ENCODE data around the gene SARM1.
A peak's percentile ranks its signal among the peaks of the same experiment; 100 is the strongest.

The SARM1 gene

DNA sequence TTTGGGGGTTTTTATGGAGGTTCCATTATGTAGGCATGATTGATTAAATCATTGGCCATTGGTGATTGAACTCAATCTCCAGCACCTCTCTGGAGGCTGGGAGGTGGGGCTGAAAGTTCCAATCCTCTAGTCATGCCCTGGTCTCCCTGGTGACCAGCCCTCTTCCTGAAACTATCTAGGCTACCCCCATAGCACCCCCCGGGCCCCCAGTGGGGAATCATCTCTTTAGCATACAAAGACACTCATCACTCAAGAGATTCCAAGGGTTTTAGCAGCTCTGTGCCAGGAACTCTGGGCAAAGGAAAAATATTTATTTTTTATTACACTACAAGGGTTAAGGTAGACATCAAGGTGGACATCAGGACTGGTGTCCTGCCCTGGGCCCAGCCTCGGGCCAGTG, 23.9 kb downstream of the SARM1 start:
- Histone ChIP-seq H3K27me3 (ENCODE audit: control insufficient read depth in 3 of 3, insufficient read depth in 3 of 3, low read depth in 1 of 3, low read length in 3 of 3) (no peaks in the 10 kb centered on the region), H3K79me1 (ENCODE audit: low read depth, low read length) (no peaks in the 10 kb centered on the region), H3K36me3 (replicated peaks in 1 of 2; ENCODE audit: control insufficient read depth in 2 of 2, insufficient read depth in 2 of 2, low read length in 2 of 2) (peaks cover 10 to 88% of the 10 kb centered on the region in 2 donors), H4K8ac (ENCODE audit: low read depth, low read length) (no peak overlapping the region), H3K27ac (replicated peaks; ENCODE audit: low read length) (no peak overlapping the region), H2BK120ac (ENCODE audit: low read depth, low read length) (no peak overlapping the region), H2AK5ac (ENCODE audit: low read depth, low read length) (no peak overlapping the region), H3K9me3 (replicated peaks in 1 of 2; ENCODE audit: control insufficient read depth in 2 of 2, insufficient read depth in 1 of 2, low read depth in 1 of 2, low read length in 2 of 2) (no peaks in the 10 kb centered on the region), H3K4me2 (ENCODE audit: insufficient read depth, low read length, poor library complexity, severe bottlenecking) (no peak overlapping the region), H4K91ac (ENCODE audit: low read depth, low read length, poor library complexity) (no peak overlapping the region), H3K14ac (ENCODE audit: low read length) (no peak overlapping the region), H2BK12ac (ENCODE audit: low read length) (no peak overlapping the region), H3K18ac (ENCODE audit: low read length) (no peak overlapping the region), H3K23ac (ENCODE audit: low read depth, low read length, poor library complexity) (no peak overlapping the region), H3K4me3 (ENCODE audit: low read length in 2 of 2) (no peak overlapping the region), H2BK5ac (ENCODE audit: low read length) (no peak overlapping the region), H3K4ac (ENCODE audit: low read length) (no peak overlapping the region), H2BK15ac (ENCODE audit: low read length) (no peak overlapping the region), H3K4me1 (ENCODE audit: control insufficient read depth in 2 of 2, insufficient read depth in 1 of 2, low read depth in 1 of 2, low read length in 2 of 2) (peaks cover 1 to 7% of the 10 kb centered on the region in 2 donors), H3K9ac (ENCODE audit: low read depth, low read length, poor library complexity) (no peak overlapping the region), H2AFZ (ENCODE audit: low read length) (no peak overlapping the region)
- no peak for DNase-seq (ENCODE audit: low spot score)
- WGBS, 2 donors (ENCODE audit: extremely low coverage in 2 of 2, insufficient read length in 2 of 2, insufficient replicate concordance in 1 of 2) = no CpG with 5 or more reads among the region's 2 CpGs

DNA sequence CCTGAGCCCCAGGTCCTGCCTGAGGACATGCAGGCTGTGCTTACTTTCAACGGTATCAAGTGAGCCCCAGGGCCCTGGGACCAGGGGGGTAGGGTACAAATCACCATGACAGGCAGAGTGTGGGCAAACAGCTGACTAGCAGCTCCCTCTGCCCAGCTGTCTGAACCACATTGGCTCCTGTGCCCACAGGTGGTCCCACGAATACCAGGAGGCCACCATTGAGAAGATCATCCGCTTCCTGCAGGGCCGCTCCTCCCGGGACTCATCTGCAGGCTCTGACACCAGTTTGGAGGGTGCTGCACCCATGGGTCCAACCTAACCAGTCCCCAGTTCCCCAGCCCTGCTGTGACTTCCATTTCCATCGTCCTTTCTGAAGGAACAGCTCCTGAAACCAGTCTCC, 24.5 kb downstream of the SARM1 start:
- no peak overlapping the region for H2AFZ ChIP-seq (ENCODE audit: low read length)
- no peak overlapping the region for H2BK5ac ChIP-seq (ENCODE audit: low read length)
- H2AK5ac ChIP-seq (ENCODE audit: low read depth, low read length) = no peak overlapping the region
- no peak overlapping the region for H3K14ac ChIP-seq (ENCODE audit: low read length)
- no peak overlapping the region for H2BK12ac ChIP-seq (ENCODE audit: low read length)
- H3K23ac ChIP-seq (ENCODE audit: low read depth, low read length, poor library complexity) = no peak overlapping the region
- H4K8ac ChIP-seq (ENCODE audit: low read depth, low read length) = peak overlapping the region; percentile 75
- WGBS, 2 donors (ENCODE audit: extremely low coverage in 2 of 2, insufficient read length in 2 of 2, insufficient replicate concordance in 1 of 2) = no CpG with 5 or more reads among the region's 6 CpGs
- H3K4me1 ChIP-seq (ENCODE audit: control insufficient read depth in 2 of 2, insufficient read depth in 1 of 2, low read depth in 1 of 2, low read length in 2 of 2) = peaks cover 1 to 7% of the 10 kb centered on the region in 2 donors
- H2BK15ac ChIP-seq (ENCODE audit: low read length) = no peak overlapping the region
- no peak overlapping the region for H3K4ac ChIP-seq (ENCODE audit: low read length)
- H3K4me3 ChIP-seq (ENCODE audit: low read length in 2 of 2) = no peak overlapping the region
- no peak overlapping the region for H3K27ac ChIP-seq (replicated peaks; ENCODE audit: low read length)
- peak overlapping the region; percentile 19 for H3K18ac ChIP-seq (ENCODE audit: low read length)
- H3K9ac ChIP-seq (ENCODE audit: low read depth, low read length, poor library complexity) = peak overlapping the region; percentile 30
- H3K36me3 ChIP-seq (replicated peaks in 1 of 2; ENCODE audit: control insufficient read depth in 2 of 2, insufficient read depth in 2 of 2, low read length in 2 of 2) = peaks cover 8 to 83% of the 10 kb centered on the region in 2 donors
- no peak overlapping the region for H4K91ac ChIP-seq (ENCODE audit: low read depth, low read length, poor library complexity)
- H2BK120ac ChIP-seq (ENCODE audit: low read depth, low read length) = no peak overlapping the region
- no peaks in the 10 kb centered on the region for H3K79me1 ChIP-seq (ENCODE audit: low read depth, low read length)
- H3K9me3 ChIP-seq (replicated peaks in 1 of 2; ENCODE audit: control insufficient read depth in 2 of 2, insufficient read depth in 1 of 2, low read depth in 1 of 2, low read length in 2 of 2) = no peaks in the 10 kb centered on the region
- DNase-seq (ENCODE audit: low spot score) = no peak
- H3K27me3 ChIP-seq (ENCODE audit: control insufficient read depth in 3 of 3, insufficient read depth in 3 of 3, low read depth in 1 of 3, low read length in 3 of 3) = no peaks in the 10 kb centered on the region
- no peak overlapping the region for H3K4me2 ChIP-seq (ENCODE audit: insufficient read depth, low read length, poor library complexity, severe bottlenecking)

DNA sequence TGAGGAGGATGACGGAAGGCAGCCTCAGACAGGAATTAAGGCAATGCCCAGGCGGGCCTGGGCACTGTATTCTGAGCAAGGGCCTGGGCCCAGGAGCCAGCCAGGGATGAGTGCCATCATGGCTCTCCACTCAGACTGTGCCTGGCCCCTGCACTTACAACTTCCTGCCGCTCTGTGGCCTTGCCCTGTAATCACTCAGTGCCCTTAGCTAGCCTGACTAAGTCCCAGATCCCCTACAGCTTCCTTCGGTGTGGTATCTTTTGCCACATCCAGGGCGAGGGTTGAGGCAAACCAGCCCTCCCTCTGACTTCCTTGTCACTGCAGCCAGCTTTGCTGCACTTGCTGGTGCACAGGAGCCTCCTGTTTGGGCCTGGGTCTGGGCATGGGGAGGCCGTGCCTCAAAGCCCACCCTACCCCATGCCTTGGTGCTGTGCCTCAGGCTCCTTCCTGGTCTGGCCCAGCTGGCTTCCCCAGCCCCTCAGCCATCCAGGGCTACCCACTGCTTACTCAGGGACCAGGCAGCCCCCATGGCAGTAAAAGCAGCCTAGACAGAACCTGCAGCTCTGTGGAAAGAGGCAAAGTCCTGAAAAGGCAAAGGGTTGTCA, 25.2 kb downstream of the SARM1 start:
- H3K27ac ChIP-seq (replicated peaks; ENCODE audit: low read length) = no peak overlapping the region
- H3K9me3 ChIP-seq (replicated peaks in 1 of 2; ENCODE audit: control insufficient read depth in 2 of 2, insufficient read depth in 1 of 2, low read depth in 1 of 2, low read length in 2 of 2) = no peaks in the 10 kb centered on the region
- peak overlapping the region; percentile 25 for H3K9ac ChIP-seq (ENCODE audit: low read depth, low read length, poor library complexity)
- H2BK12ac ChIP-seq (ENCODE audit: low read length) = no peak overlapping the region
- no peak overlapping the region for H3K14ac ChIP-seq (ENCODE audit: low read length)
- WGBS, 2 donors (ENCODE audit: extremely low coverage in 2 of 2, insufficient read length in 2 of 2, insufficient replicate concordance in 1 of 2) = no CpG with 5 or more reads among the region's 6 CpGs
- no peak for DNase-seq (ENCODE audit: low spot score)
- no peak overlapping the region for H3K4ac ChIP-seq (ENCODE audit: low read length)
- no peak overlapping the region for H3K4me2 ChIP-seq (ENCODE audit: insufficient read depth, low read length, poor library complexity, severe bottlenecking)
- no peak overlapping the region for H3K4me3 ChIP-seq (ENCODE audit: low read length in 2 of 2)
- H3K36me3 ChIP-seq (replicated peaks in 1 of 2; ENCODE audit: control insufficient read depth in 2 of 2, insufficient read depth in 2 of 2, low read length in 2 of 2) = peaks cover 7 to 76% of the 10 kb centered on the region in 2 donors
- H2BK15ac ChIP-seq (ENCODE audit: low read length) = no peak overlapping the region
- no peak overlapping the region for H2BK120ac ChIP-seq (ENCODE audit: low read depth, low read length)
- no peak overlapping the region for H2BK5ac ChIP-seq (ENCODE audit: low read length)
- no peak overlapping the region for H2AK5ac ChIP-seq (ENCODE audit: low read depth, low read length)
- peaks cover 1 to 7% of the 10 kb centered on the region in 2 donors for H3K4me1 ChIP-seq (ENCODE audit: control insufficient read depth in 2 of 2, insufficient read depth in 1 of 2, low read depth in 1 of 2, low read length in 2 of 2)
- no peak overlapping the region for H4K8ac ChIP-seq (ENCODE audit: low read depth, low read length)
- no peaks in the 10 kb centered on the region for H3K79me1 ChIP-seq (ENCODE audit: low read depth, low read length)
- no peak overlapping the region for H3K18ac ChIP-seq (ENCODE audit: low read length)
- H2AFZ ChIP-seq (ENCODE audit: low read length) = no peak overlapping the region
- no peak overlapping the region for H4K91ac ChIP-seq (ENCODE audit: low read depth, low read length, poor library complexity)
- H3K23ac ChIP-seq (ENCODE audit: low read depth, low read length, poor library complexity) = no peak overlapping the region
- H3K27me3 ChIP-seq (ENCODE audit: control insufficient read depth in 3 of 3, insufficient read depth in 3 of 3, low read depth in 1 of 3, low read length in 3 of 3) = no peaks in the 10 kb centered on the region

DNA sequence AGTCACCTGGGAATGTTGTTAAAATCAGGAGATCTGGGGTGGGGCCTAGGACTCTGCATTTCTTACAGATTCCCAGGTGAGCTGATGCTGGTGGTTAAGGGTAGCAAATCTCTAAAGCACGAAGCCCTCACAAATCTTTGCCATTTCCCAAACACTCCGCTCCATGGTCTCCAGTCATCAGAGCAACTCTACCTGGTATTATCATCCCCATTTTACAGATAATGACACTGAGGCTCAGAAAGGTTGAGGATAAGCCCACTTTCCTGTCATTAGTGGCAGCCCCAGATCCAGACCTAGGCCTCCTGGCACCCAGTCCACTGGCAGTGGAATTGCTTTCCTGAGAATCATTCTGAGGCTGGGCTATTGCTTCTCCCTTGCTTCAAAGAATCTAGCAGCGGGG, 25.8 kb downstream of the SARM1 start:
- Histone ChIP-seq H3K36me3 (replicated peaks in 1 of 2; ENCODE audit: control insufficient read depth in 2 of 2, insufficient read depth in 2 of 2, low read length in 2 of 2) (peaks cover 7 to 72% of the 10 kb centered on the region in 2 donors), H3K14ac (ENCODE audit: low read length) (no peak overlapping the region), H3K4me2 (ENCODE audit: insufficient read depth, low read length, poor library complexity, severe bottlenecking) (no peak overlapping the region), H3K9ac (ENCODE audit: low read depth, low read length, poor library complexity) (no peak overlapping the region), H3K27ac (replicated peaks; ENCODE audit: low read length) (no peak overlapping the region), H2AK5ac (ENCODE audit: low read depth, low read length) (no peak overlapping the region), H2AFZ (ENCODE audit: low read length) (no peak overlapping the region), H2BK5ac (ENCODE audit: low read length) (no peak overlapping the region), H3K79me1 (ENCODE audit: low read depth, low read length) (no peaks in the 10 kb centered on the region), H4K8ac (ENCODE audit: low read depth, low read length) (no peak overlapping the region), H3K4ac (ENCODE audit: low read length) (no peak overlapping the region), H2BK12ac (ENCODE audit: low read length) (no peak overlapping the region), H4K91ac (ENCODE audit: low read depth, low read length, poor library complexity) (no peak overlapping the region), H3K18ac (ENCODE audit: low read length) (no peak overlapping the region), H3K4me1 (ENCODE audit: control insufficient read depth in 2 of 2, insufficient read depth in 1 of 2, low read depth in 1 of 2, low read length in 2 of 2) (peaks cover 1 to 7% of the 10 kb centered on the region in 2 donors), H3K23ac (ENCODE audit: low read depth, low read length, poor library complexity) (no peak overlapping the region), H2BK120ac (ENCODE audit: low read depth, low read length) (no peak overlapping the region), H3K27me3 (ENCODE audit: control insufficient read depth in 3 of 3, insufficient read depth in 3 of 3, low read depth in 1 of 3, low read length in 3 of 3) (no peaks in the 10 kb centered on the region), H3K9me3 (replicated peaks in 1 of 2; ENCODE audit: control insufficient read depth in 2 of 2, insufficient read depth in 1 of 2, low read depth in 1 of 2, low read length in 2 of 2) (no peaks in the 10 kb centered on the region), H2BK15ac (ENCODE audit: low read length) (no peak overlapping the region), H3K4me3 (ENCODE audit: low read length in 2 of 2) (no peak overlapping the region)
- DNase-seq (ENCODE audit: low spot score) = no peak
- no CpG with 5 or more reads among the region's 3 CpGs for WGBS, 2 donors (ENCODE audit: extremely low coverage in 2 of 2, insufficient read length in 2 of 2, insufficient replicate concordance in 1 of 2)

All from neuronal stem cell (in vitro differentiated cells).